ENCODE measurements around the gene DNASE2B. TPM values are rescaled to one million over a fixed set of nuclear protein-coding genes. Genes with fewer than 3 reads are reported as not detected.

DNASE2B gene
- under 1 TPM in 2 of 6 donors, not detected in 4; 0.15 to 0.59 TPM for total RNA-seq
- polyA plus RNA-seq: under 1 TPM; 0.15 to 0.16 TPM

- ATAC-seq: no peak
- no peak for DNase-seq
- intact Hi-C loops (cut with DNase I): no loop called here
- no peaks in the 10 kb centered on the region for H3K9me3 ChIP-seq
- no peak within 1 kb of the TSS for H3K4me3 ChIP-seq
- H3K4me1 ChIP-seq: no peaks in the 10 kb centered on the region
- FAIRE-seq: no peak
- H3K36me3 ChIP-seq: no peaks in the 10 kb centered on the region
- no peak within 1 kb of the TSS for H3K27ac ChIP-seq
- WGBS, 2 donors: 88 to 89% methylated on average over 11 of the region's 11 CpGs
- H3K27me3 ChIP-seq: no peaks in the 10 kb centered on the region
- TF ChIP-seq CTCF (IDR thresholded peaks at IDR 0.05): no peak
These were observed at the start of gene DNASE2B for GRCh38 chr1:84398175-84399155. DNASE2B (plus strand) TSS chr1:84398484; CDS start chr1:84398565, 81 bp downstream.

GRCh38 chr1:84348759-84349158 lies 49.5 kb upstream of the DNASE2B start:
- Histone ChIP-seq H3K27me3 (no peaks in the 10 kb centered on the region), H3K9me3 (no peaks in the 10 kb centered on the region), H3K4me3 (no peak overlapping the region), H3K4me1 (no peaks in the 10 kb centered on the region), H3K27ac (no peak overlapping the region), H3K36me3 (no peaks in the 10 kb centered on the region)
- intact Hi-C loops (cut with DNase I): no loop called here
- ATAC-seq (no peak), FAIRE-seq (no peak), DNase-seq (no peak)
- no peak for TF ChIP-seq CTCF (IDR thresholded peaks at IDR 0.05)
- 90 to 97% methylated on average over 1 of the region's 1 CpG for WGBS, 2 donors

- FAIRE-seq: no peak
- 61 to 62% methylated on average over 3 of the region's 3 CpGs for WGBS, 2 donors
These were observed 48.2 kb upstream of the DNASE2B start for GRCh38 chr1:84350104-84350503.

GRCh38 chr1:84350550-84350949 lies 47.7 kb upstream of the DNASE2B start:
- WGBS, 2 donors: 91 to 95% methylated on average over 3 of the region's 3 CpGs
- Histone ChIP-seq H3K36me3 (no peaks in the 10 kb centered on the region), H3K27ac (no peak overlapping the region), H3K9me3 (no peaks in the 10 kb centered on the region), H3K27me3 (no peaks in the 10 kb centered on the region), H3K4me1 (no peaks in the 10 kb centered on the region), H3K4me3 (no peak overlapping the region)
- DNase-seq: no peak
- intact Hi-C loops (cut with DNase I): no loop called here
- no peak for TF ChIP-seq CTCF (IDR thresholded peaks at IDR 0.05)
- no peak for FAIRE-seq
- ATAC-seq: no peak

More at GRCh38 chr1:84350104-84350503, 48.2 kb upstream of the DNASE2B start:
- no peak for DNase-seq
- no peaks in the 10 kb centered on the region for H3K4me1 ChIP-seq
- no peak for TF ChIP-seq CTCF (IDR thresholded peaks at IDR 0.05)
- no peaks in the 10 kb centered on the region for H3K36me3 ChIP-seq
- no peak for ATAC-seq
- no peak overlapping the region for H3K4me3 ChIP-seq
- H3K27ac ChIP-seq: no peak overlapping the region
- H3K9me3 ChIP-seq: no peaks in the 10 kb centered on the region
- intact Hi-C loops (cut with DNase I): no loop called here
- no peaks in the 10 kb centered on the region for H3K27me3 ChIP-seq

Measured in pancreas (tissue), 10 donors.